Measurements from ENCODE around the gene MYO5B.

The MYO5B gene

GRCh38 chr18:50013363-50014138, 181.4 kb downstream of the MYO5B start:
- no peak overlapping the region for H3K27ac ChIP-seq (ENCODE audit: low read depth, low read length)
- no peak overlapping the region for H3K4me3 ChIP-seq (ENCODE audit: low read depth, low read length)
- peaks cover 3% of the 10 kb centered on the region; the same call in 1 of the 2 replicates for H3K4me1 ChIP-seq (ENCODE audit: control insufficient read depth, insufficient read depth, low read length)
- H3K36me3 ChIP-seq (ENCODE audit: control insufficient read depth, insufficient read depth, low read length) = no peaks in the 10 kb centered on the region
- H3K9ac ChIP-seq (ENCODE audit: low read length) = no peak overlapping the region
- H3K27me3 ChIP-seq (ENCODE audit: control insufficient read depth, insufficient read depth, low read length) = no peaks in the 10 kb centered on the region
- H3K9me3 ChIP-seq (ENCODE audit: control insufficient read depth, insufficient read depth, low read depth, low read length) = no peaks in the 10 kb centered on the region

DNA sequence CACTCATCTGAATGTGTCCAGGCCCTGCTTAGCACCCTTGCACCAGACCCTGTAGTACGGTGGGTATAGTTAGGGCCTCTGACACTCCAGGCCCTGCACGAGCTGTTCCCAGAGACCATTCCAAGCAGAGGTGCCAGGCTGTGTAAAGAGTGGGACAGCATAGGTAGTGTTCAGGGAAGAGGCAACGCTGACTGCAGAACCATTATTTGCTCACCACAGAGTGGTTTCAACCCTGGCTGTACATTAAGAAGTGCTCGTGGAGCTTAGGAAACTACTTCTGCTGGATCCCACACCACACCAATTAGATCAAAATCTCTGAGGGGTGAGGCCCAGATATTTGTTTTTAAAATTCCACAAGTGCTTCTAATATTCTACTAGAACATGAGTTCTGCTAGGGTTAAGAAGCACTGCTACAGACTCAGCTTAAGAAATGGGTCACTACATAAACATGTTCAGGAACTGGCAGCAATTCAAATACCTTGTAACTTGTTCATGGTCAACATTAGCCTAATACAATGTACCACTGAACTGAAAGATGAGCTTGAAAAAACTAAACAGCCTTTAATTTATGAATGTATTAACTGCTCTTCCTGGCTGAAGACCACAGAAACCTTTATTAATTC, 183.0 kb downstream of the MYO5B start:
- H3K4me3 ChIP-seq (ENCODE audit: low read depth, low read length) = no peak overlapping the region
- no peak overlapping the region for H3K27ac ChIP-seq (ENCODE audit: low read depth, low read length)
- H3K9ac ChIP-seq (ENCODE audit: low read length) = no peak overlapping the region
- H3K36me3 ChIP-seq (ENCODE audit: control insufficient read depth, insufficient read depth, low read length) = no peaks in the 10 kb centered on the region
- no peaks in the 10 kb centered on the region for H3K27me3 ChIP-seq (ENCODE audit: control insufficient read depth, insufficient read depth, low read length)
- H3K9me3 ChIP-seq (ENCODE audit: control insufficient read depth, insufficient read depth, low read depth, low read length) = no peaks in the 10 kb centered on the region
- peaks cover 3% of the 10 kb centered on the region; the same call in 1 of the 2 replicates for H3K4me1 ChIP-seq (ENCODE audit: control insufficient read depth, insufficient read depth, low read length)

GRCh38 chr18:50009773-50010335, 185.1 kb downstream of the MYO5B start:
- Histone ChIP-seq H3K36me3 (ENCODE audit: control insufficient read depth, insufficient read depth, low read length) (no peaks in the 10 kb centered on the region), H3K9me3 (ENCODE audit: control insufficient read depth, insufficient read depth, low read depth, low read length) (no peaks in the 10 kb centered on the region), H3K27me3 (ENCODE audit: control insufficient read depth, insufficient read depth, low read length) (no peaks in the 10 kb centered on the region), H3K4me1 (ENCODE audit: control insufficient read depth, insufficient read depth, low read length) (peaks cover 8% of the 10 kb centered on the region), H3K4me3 (ENCODE audit: low read depth, low read length) (no peak overlapping the region), H3K9ac (ENCODE audit: low read length) (no peak overlapping the region), H3K27ac (ENCODE audit: low read depth, low read length) (no peak overlapping the region)

GRCh38 chr18:50008306-50008705, 186.6 kb downstream of the MYO5B start:
- Histone ChIP-seq H3K27ac (ENCODE audit: low read depth, low read length) (no peak overlapping the region), H3K4me3 (ENCODE audit: low read depth, low read length) (no peak overlapping the region), H3K9ac (ENCODE audit: low read length) (no peak overlapping the region), H3K4me1 (ENCODE audit: control insufficient read depth, insufficient read depth, low read length) (peaks cover 5% of the 10 kb centered on the region), H3K9me3 (ENCODE audit: control insufficient read depth, insufficient read depth, low read depth, low read length) (no peaks in the 10 kb centered on the region), H3K36me3 (ENCODE audit: control insufficient read depth, insufficient read depth, low read length) (no peaks in the 10 kb centered on the region), H3K27me3 (ENCODE audit: control insufficient read depth, insufficient read depth, low read length) (no peaks in the 10 kb centered on the region)

GRCh38 chr18:50006470-50007046, 188.4 kb downstream of the MYO5B start:
- H3K27me3 ChIP-seq (ENCODE audit: control insufficient read depth, insufficient read depth, low read length) = no peaks in the 10 kb centered on the region
- no peaks in the 10 kb centered on the region for H3K36me3 ChIP-seq (ENCODE audit: control insufficient read depth, insufficient read depth, low read length)
- H3K9ac ChIP-seq (ENCODE audit: low read length) = no peak overlapping the region
- H3K27ac ChIP-seq (ENCODE audit: low read depth, low read length) = no peak overlapping the region
- H3K4me3 ChIP-seq (ENCODE audit: low read depth, low read length) = no peak overlapping the region
- H3K9me3 ChIP-seq (ENCODE audit: control insufficient read depth, insufficient read depth, low read depth, low read length) = no peaks in the 10 kb centered on the region
- H3K4me1 ChIP-seq (ENCODE audit: control insufficient read depth, insufficient read depth, low read length) = peaks cover 5% of the 10 kb centered on the region

DNA sequence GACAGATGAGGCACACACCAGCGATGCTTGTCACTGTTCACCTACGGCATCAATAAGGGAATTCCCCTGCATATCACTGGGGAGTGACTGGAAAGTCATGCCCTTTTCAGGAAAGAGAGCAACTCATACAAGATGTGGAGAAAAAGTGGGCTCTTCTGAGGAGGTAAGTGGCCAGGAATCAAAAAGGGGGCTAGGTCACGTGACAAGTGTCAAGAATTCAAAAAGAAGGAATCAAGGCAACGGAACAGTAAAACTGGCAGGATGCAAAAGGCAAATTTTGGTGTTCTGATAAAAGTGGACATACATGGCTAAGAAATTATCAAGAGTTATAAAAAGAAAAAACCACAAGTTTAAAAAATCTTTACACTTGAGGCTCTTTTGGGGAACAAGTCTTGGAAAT, 190.9 kb downstream of the MYO5B start:
- no peaks in the 10 kb centered on the region for H3K9me3 ChIP-seq (ENCODE audit: control insufficient read depth, insufficient read depth, low read depth, low read length)
- H3K9ac ChIP-seq (ENCODE audit: low read length) = no peak overlapping the region
- no peaks in the 10 kb centered on the region for H3K27me3 ChIP-seq (ENCODE audit: control insufficient read depth, insufficient read depth, low read length)
- no peak overlapping the region for H3K4me3 ChIP-seq (ENCODE audit: low read depth, low read length)
- H3K27ac ChIP-seq (ENCODE audit: low read depth, low read length) = no peak overlapping the region
- peaks cover 5% of the 10 kb centered on the region for H3K4me1 ChIP-seq (ENCODE audit: control insufficient read depth, insufficient read depth, low read length)
- H3K36me3 ChIP-seq (ENCODE audit: control insufficient read depth, insufficient read depth, low read length) = no peaks in the 10 kb centered on the region

- Histone ChIP-seq H3K4me1 (ENCODE audit: control insufficient read depth, insufficient read depth, low read length) (peaks cover 8% of the 10 kb centered on the region), H3K27me3 (ENCODE audit: control insufficient read depth, insufficient read depth, low read length) (no peaks in the 10 kb centered on the region), H3K9ac (ENCODE audit: low read length) (no peak overlapping the region), H3K36me3 (ENCODE audit: control insufficient read depth, insufficient read depth, low read length) (no peaks in the 10 kb centered on the region), H3K9me3 (ENCODE audit: control insufficient read depth, insufficient read depth, low read depth, low read length) (no peaks in the 10 kb centered on the region), H3K27ac (ENCODE audit: low read depth, low read length) (no peak overlapping the region), H3K4me3 (ENCODE audit: low read depth, low read length) (no peak overlapping the region)
These were observed 192.2 kb downstream of the MYO5B start for GRCh38 chr18:50002781-50003180.

GRCh38 chr18:50000227-50000626, 194.7 kb downstream of the MYO5B start:
- Histone ChIP-seq H3K27me3 (ENCODE audit: control insufficient read depth, insufficient read depth, low read length) (no peaks in the 10 kb centered on the region), H3K9me3 (ENCODE audit: control insufficient read depth, insufficient read depth, low read depth, low read length) (no peaks in the 10 kb centered on the region)

DNA sequence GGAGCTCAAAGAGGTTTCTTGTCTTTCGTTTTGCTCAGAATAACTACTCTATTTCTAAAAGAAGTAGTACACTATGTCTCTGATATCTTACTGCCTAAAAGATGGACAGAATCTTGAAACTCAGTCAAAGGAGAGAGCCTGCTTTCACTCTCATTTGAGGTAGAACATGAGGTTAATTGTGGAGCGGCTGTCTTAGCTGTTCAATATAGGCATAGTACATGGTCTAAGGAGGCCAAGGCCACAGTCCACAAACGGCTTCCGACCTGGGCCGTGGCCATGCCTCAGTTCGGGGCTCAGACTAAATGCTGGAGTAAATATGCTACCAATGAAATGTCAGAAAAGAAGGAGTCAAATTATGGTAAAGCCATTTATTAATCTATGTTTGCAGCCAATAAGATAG, 195.8 kb downstream of the MYO5B start:
- Histone ChIP-seq H3K4me1 (ENCODE audit: control insufficient read depth, insufficient read depth, low read length) (peaks cover 5% of the 10 kb centered on the region; the same call in 1 of the 2 replicates), H3K9ac (ENCODE audit: low read length) (no peak overlapping the region), H3K36me3 (ENCODE audit: control insufficient read depth, insufficient read depth, low read length) (no peaks in the 10 kb centered on the region), H3K27ac (ENCODE audit: low read depth, low read length) (no peak overlapping the region), H3K27me3 (ENCODE audit: control insufficient read depth, insufficient read depth, low read length) (no peaks in the 10 kb centered on the region), H3K4me3 (ENCODE audit: low read depth, low read length) (no peak overlapping the region), H3K9me3 (ENCODE audit: control insufficient read depth, insufficient read depth, low read depth, low read length) (no peaks in the 10 kb centered on the region)

More at GRCh38 chr18:50000227-50000626, 194.7 kb downstream of the MYO5B start:
- Histone ChIP-seq H3K4me3 (ENCODE audit: low read depth, low read length) (no peak overlapping the region), H3K4me1 (ENCODE audit: control insufficient read depth, insufficient read depth, low read length) (peaks cover 5% of the 10 kb centered on the region; the same call in 1 of the 2 replicates), H3K36me3 (ENCODE audit: control insufficient read depth, insufficient read depth, low read length) (no peaks in the 10 kb centered on the region), H3K9ac (ENCODE audit: low read length) (no peak overlapping the region), H3K27ac (ENCODE audit: low read depth, low read length) (no peak overlapping the region)

- Histone ChIP-seq H3K27ac (ENCODE audit: low read depth, low read length) (no peak overlapping the region), H3K9me3 (ENCODE audit: control insufficient read depth, insufficient read depth, low read depth, low read length) (no peaks in the 10 kb centered on the region), H3K4me3 (ENCODE audit: low read depth, low read length) (no peak overlapping the region), H3K4me1 (ENCODE audit: control insufficient read depth, insufficient read depth, low read length) (peaks cover 5% of the 10 kb centered on the region; the same call in 1 of the 2 replicates), H3K9ac (ENCODE audit: low read length) (no peak overlapping the region), H3K36me3 (ENCODE audit: control insufficient read depth, insufficient read depth, low read length) (no peaks in the 10 kb centered on the region), H3K27me3 (ENCODE audit: control insufficient read depth, insufficient read depth, low read length) (no peaks in the 10 kb centered on the region)
These were observed 197.4 kb downstream of the MYO5B start for GRCh38 chr18:49997558-49997957.

- H3K4me3 ChIP-seq (ENCODE audit: low read depth, low read length) = no peak overlapping the region
- no peaks in the 10 kb centered on the region for H3K27me3 ChIP-seq (ENCODE audit: control insufficient read depth, insufficient read depth, low read length)
- no peaks in the 10 kb centered on the region for H3K9me3 ChIP-seq (ENCODE audit: control insufficient read depth, insufficient read depth, low read depth, low read length)
- no peak overlapping the region for H3K27ac ChIP-seq (ENCODE audit: low read depth, low read length)
- peaks cover 9% of the 10 kb centered on the region for H3K4me1 ChIP-seq (ENCODE audit: control insufficient read depth, insufficient read depth, low read length)
- no peaks in the 10 kb centered on the region for H3K36me3 ChIP-seq (ENCODE audit: control insufficient read depth, insufficient read depth, low read length)
- H3K9ac ChIP-seq (ENCODE audit: low read length) = no peak overlapping the region
These were observed 200.5 kb downstream of the MYO5B start for GRCh38 chr18:49994410-49994809.

Measured in HUES6 (cell line).